Mesendoderm (in vitro differentiated cells): ENCODE results near the gene MAP1LC3C. TPM values are rescaled to one million over a fixed set of nuclear protein-coding genes. Genes with fewer than 3 reads are reported as not detected.
A peak's percentile ranks its signal among the peaks of the same experiment; 100 is the strongest.

Experiments
- DNase-seq: peaks from one replicate; pipeline ENCODE4 v3.0.0; 2013
- H2AK5ac ChIP-seq: 2 replicates; pipeline ENCODE4 v1.6.1; 2013; ENCODE audit warnings: low read length, inconsistent platforms
- H2BK120ac ChIP-seq: 2 replicates; pipeline ENCODE4 v1.6.1; 2013; ENCODE audit warnings: low read depth, mild to moderate bottlenecking, low read length, moderate library complexity, mixed read lengths
- H2BK15ac ChIP-seq: replicated peaks from 2 replicates; pipeline ENCODE4 v1.6.1; 2013; ENCODE audit warnings: low read depth, mild to moderate bottlenecking, moderate library complexity
- H2BK5ac ChIP-seq: 2 replicates; pipeline ENCODE4 v1.6.1; 2013; ENCODE audit warnings: low read length, inconsistent platforms
- H3K18ac ChIP-seq: 2 replicates; pipeline ENCODE4 v1.6.1; 2013; ENCODE audit warnings: mild to moderate bottlenecking, low read length, mixed read lengths
- H3K23ac ChIP-seq: one replicate; pipeline ENCODE4 v1.6.1; 2013; ENCODE audit warnings: low read length
- H3K27ac ChIP-seq: 2 replicates; pipeline ENCODE4 v1.5.1; 2013; ENCODE audit warnings: low read depth, mild to moderate bottlenecking, inconsistent platforms, low read length, moderate library complexity
- H3K27me3 ChIP-seq: 2 replicates; pipeline ENCODE4 v1.6.1; 2013; ENCODE audit warnings: low read length, control low read depth, mild to moderate bottlenecking, inconsistent platforms; ENCODE audit not compliant: insufficient read depth, poor library complexity
- H3K36me3 ChIP-seq: 2 replicates; pipeline ENCODE4 v1.6.1; 2013; ENCODE audit warnings: low read length, inconsistent platforms; ENCODE audit not compliant: control insufficient read depth, insufficient read depth
- H3K4ac ChIP-seq: one replicate; pipeline ENCODE4 v1.6.1; 2013; ENCODE audit warnings: low read depth, mild to moderate bottlenecking, low read length, moderate library complexity
- H3K4me1 ChIP-seq: 2 replicates; pipeline ENCODE4 v1.6.1; 2013; ENCODE audit warnings: low read depth, low read length, inconsistent platforms; ENCODE audit not compliant: control insufficient read depth
- H3K4me2 ChIP-seq: 2 replicates; pipeline ENCODE4 v1.6.1; 2013; ENCODE audit warnings: low read length
- H3K4me3 ChIP-seq: 2 replicates; pipeline ENCODE4 v1.5.1; 2013; ENCODE audit warnings: mild to moderate bottlenecking, low read length
- H3K56ac ChIP-seq: one replicate; pipeline ENCODE4 v1.6.1; 2013; ENCODE audit warnings: low read length
- H3K79me1 ChIP-seq: 2 replicates; pipeline ENCODE4 v1.6.1; 2013; ENCODE audit warnings: low read length, inconsistent platforms
- H3K79me2 ChIP-seq: 2 replicates; pipeline ENCODE4 v1.6.1; 2013; ENCODE audit warnings: mild to moderate bottlenecking, low read length; ENCODE audit not compliant: control insufficient read depth, insufficient read depth
- H3K9ac ChIP-seq: 2 replicates; pipeline ENCODE4 v1.6.1; 2013; ENCODE audit warnings: low read length, inconsistent platforms
- H4K5ac ChIP-seq: one replicate; pipeline ENCODE4 v1.6.1; 2013; ENCODE audit warnings: low read length
- H4K8ac ChIP-seq: one replicate; pipeline ENCODE4 v1.6.1; 2013; ENCODE audit warnings: low read depth, mild to moderate bottlenecking, control low read depth, low read length, moderate library complexity
- WGBS: extraction: QIAGEN DNeasy Blood & Tissue Kit; methylation state at CpG from one replicate; pipeline ENCODE4 v1.1.7; 2013; ENCODE audit warnings: low lambda C conversion rate, missing lambda C conversion rate; ENCODE audit not compliant: insufficient coverage; ENCODE audit errors: extremely low coverage; 5-methylcytosine and 5-hydroxymethylcytosine counted together
- polyA plus RNA-seq, 2 experiments: library from polyadenylated mRNA; stranded (reverse); fragments of 200-250 nt; gene quantifications; one replicate each; pipeline ENCODE4 v1.2.3, GENCODE V29; 2013

MAP1LC3C gene
- polyA plus RNA-seq (2013, experiment 1 of 2): 0.69 TPM
- 0.76 TPM for polyA plus RNA-seq (2013, experiment 2 of 2)

DNA sequence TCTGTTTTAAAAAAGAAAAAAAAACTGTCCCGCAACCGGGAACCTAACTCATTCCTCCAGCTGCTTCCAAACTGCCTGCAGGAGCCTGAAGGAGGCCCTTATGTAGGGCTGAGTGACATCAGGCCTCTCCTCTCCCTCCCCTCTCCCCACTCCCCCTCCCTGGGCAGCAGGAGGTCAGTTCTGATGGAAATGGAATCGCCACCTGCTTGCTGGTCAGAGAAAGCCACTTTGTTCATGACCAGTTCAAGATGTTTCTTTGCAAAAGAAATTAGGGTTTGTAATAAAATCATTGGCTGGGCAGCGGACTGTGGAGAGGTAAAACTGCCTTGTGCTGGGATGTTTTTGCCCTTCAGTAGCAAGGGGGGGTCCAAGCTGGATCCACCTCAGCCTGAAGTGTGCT is at the start of gene MAP1LC3C:
MAP1LC3C (minus strand) TSS at position 73 of the 400 bp plus-strand sequence. CDS start 90 bp downstream, outside the sequence.
- WGBS: no CpG with 5 or more reads among the region's 4 CpGs
- peak within 1 kb of the TSS; percentile 30 for H3K4me3 ChIP-seq

GRCh38 chr1:242043165-242043564 is 44.3 kb upstream of the MAP1LC3C start:
- Histone ChIP-seq H3K4me2 (no peak overlapping the region), H4K8ac (no peak overlapping the region), H3K18ac (no peak overlapping the region), H3K56ac (no peak overlapping the region), H3K79me1 (no peaks in the 10 kb centered on the region), H4K5ac (no peak overlapping the region), H3K27ac (no peak overlapping the region), H3K4me3 (no peak overlapping the region), H3K27me3 (no peaks in the 10 kb centered on the region), H3K36me3 (no peaks in the 10 kb centered on the region), H3K4ac (no peak overlapping the region), H3K79me2 (no peaks in the 10 kb centered on the region), H2BK15ac (no peak overlapping the region), H2BK120ac (no peak overlapping the region), H3K9ac (no peak overlapping the region), H2AK5ac (no peak overlapping the region), H3K23ac (no peak overlapping the region), H3K4me1 (no peaks in the 10 kb centered on the region), H2BK5ac (no peak overlapping the region)
- no CpG with 5 or more reads among the region's 3 CpGs for WGBS
- DNase-seq: no peak

More for the DNA sequence above, at the start of gene MAP1LC3C:
- H2BK15ac ChIP-seq: no peak within 1 kb of the TSS
- H3K79me2 ChIP-seq: no peaks in the 10 kb centered on the region
- H3K56ac ChIP-seq: peak within 1 kb of the TSS; percentile 67
- peak within 1 kb of the TSS; percentile 30 for H3K27ac ChIP-seq
- no peak within 1 kb of the TSS for H2BK120ac ChIP-seq
- no peaks in the 10 kb centered on the region for H3K79me1 ChIP-seq
- H3K27me3 ChIP-seq: no peaks in the 10 kb centered on the region
- H3K4me1 ChIP-seq: no peaks in the 10 kb centered on the region
- peak within 1 kb of the TSS; percentile 54 for H3K9ac ChIP-seq
- H2AK5ac ChIP-seq: no peak within 1 kb of the TSS
- no peak within 1 kb of the TSS for H4K5ac ChIP-seq
- H3K18ac ChIP-seq: no peak within 1 kb of the TSS
- H3K4me2 ChIP-seq: peak within 1 kb of the TSS; percentile 80
- peak; percentile 47 for DNase-seq
- no peak within 1 kb of the TSS for H3K4ac ChIP-seq
- no peak within 1 kb of the TSS for H3K23ac ChIP-seq
- H2BK5ac ChIP-seq: no peak within 1 kb of the TSS
- H3K36me3 ChIP-seq: no peaks in the 10 kb centered on the region
- H4K8ac ChIP-seq: no peak within 1 kb of the TSS

- Histone ChIP-seq H4K5ac (no peak overlapping the region), H3K4me1 (no peaks in the 10 kb centered on the region), H3K9ac (no peak overlapping the region), H3K36me3 (no peaks in the 10 kb centered on the region), H3K23ac (no peak overlapping the region), H2BK120ac (no peak overlapping the region), H2AK5ac (no peak overlapping the region), H3K4me3 (no peak overlapping the region), H3K27me3 (no peaks in the 10 kb centered on the region), H2BK15ac (no peak overlapping the region), H2BK5ac (no peak overlapping the region), H3K79me2 (no peaks in the 10 kb centered on the region), H4K8ac (no peak overlapping the region), H3K4ac (no peak overlapping the region), H3K27ac (no peak overlapping the region), H3K18ac (no peak overlapping the region), H3K56ac (no peak overlapping the region), H3K79me1 (no peaks in the 10 kb centered on the region), H3K4me2 (no peak overlapping the region)
- whole genome bisulfite sequencing: no CpG with 5 or more reads among the region's 5 CpGs
- DNase-seq: no peak
Measured at GRCh38 chr1:242034392-242034791, 35.5 kb upstream of the MAP1LC3C start.

- Histone ChIP-seq H3K36me3 (no peaks in the 10 kb centered on the region), H4K5ac (no peak overlapping the region), H3K79me1 (no peaks in the 10 kb centered on the region), H2BK5ac (no peak overlapping the region), H3K4me3 (no peak overlapping the region), H3K27ac (no peak overlapping the region), H3K4ac (no peak overlapping the region), H2BK15ac (no peak overlapping the region), H2AK5ac (no peak overlapping the region), H2BK120ac (no peak overlapping the region), H3K4me1 (no peaks in the 10 kb centered on the region), H3K23ac (no peak overlapping the region), H3K4me2 (no peak overlapping the region), H4K8ac (no peak overlapping the region), H3K9ac (no peak overlapping the region), H3K79me2 (no peaks in the 10 kb centered on the region), H3K56ac (no peak overlapping the region), H3K27me3 (no peaks in the 10 kb centered on the region), H3K18ac (no peak overlapping the region)
- WGBS: no CpG with 5 or more reads among the region's 4 CpGs
- no peak for DNase-seq
Measured at GRCh38 chr1:242033447-242033846, 34.5 kb upstream of the MAP1LC3C start.

DNA sequence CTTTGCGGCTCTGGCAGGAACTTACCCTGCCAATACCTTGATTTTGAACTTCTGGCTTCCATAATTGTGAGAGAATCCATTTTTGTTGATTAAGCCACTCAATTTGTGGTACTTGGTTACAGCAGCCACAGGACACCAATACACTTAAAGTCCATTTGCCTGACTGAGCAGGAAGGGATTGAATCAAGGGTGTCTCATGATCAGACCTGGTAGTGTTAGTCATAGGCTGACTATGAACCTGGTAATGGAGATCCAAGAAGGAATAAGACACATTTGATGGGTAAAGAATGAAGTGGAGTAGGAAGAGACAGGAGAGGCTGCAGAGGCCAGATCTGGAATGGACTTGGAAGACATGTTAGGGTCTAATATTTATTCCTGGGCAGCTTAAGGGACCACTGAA is 31.2 kb upstream of the MAP1LC3C start:
- Histone ChIP-seq H3K4me2 (no peak overlapping the region), H3K27ac (no peak overlapping the region), H3K4ac (no peak overlapping the region), H4K5ac (no peak overlapping the region), H3K4me3 (no peak overlapping the region), H2BK15ac (no peak overlapping the region), H3K79me2 (no peaks in the 10 kb centered on the region), H3K4me1 (no peaks in the 10 kb centered on the region), H3K36me3 (no peaks in the 10 kb centered on the region), H3K18ac (no peak overlapping the region), H2BK5ac (no peak overlapping the region), H3K9ac (no peak overlapping the region), H3K27me3 (no peaks in the 10 kb centered on the region), H3K23ac (no peak overlapping the region), H2BK120ac (no peak overlapping the region), H2AK5ac (no peak overlapping the region), H3K79me1 (no peaks in the 10 kb centered on the region), H3K56ac (no peak overlapping the region), H4K8ac (no peak overlapping the region)
- WGBS: no CpG with 5 or more reads among the region's 1 CpG
- no peak for DNase-seq

GRCh38 chr1:242025681-242026080 is 26.8 kb upstream of the MAP1LC3C start:
- no peak overlapping the region for H2AK5ac ChIP-seq
- no peaks in the 10 kb centered on the region for H3K36me3 ChIP-seq
- no peak overlapping the region for H2BK15ac ChIP-seq
- no CpG with 5 or more reads among the region's 13 CpGs for WGBS
- no peak overlapping the region for H3K56ac ChIP-seq
- H3K27ac ChIP-seq: no peak overlapping the region
- H3K18ac ChIP-seq: no peak overlapping the region
- no peak overlapping the region for H2BK120ac ChIP-seq
- H3K4me2 ChIP-seq: no peak overlapping the region
- H2BK5ac ChIP-seq: no peak overlapping the region
- no peaks in the 10 kb centered on the region for H3K79me1 ChIP-seq
- H3K23ac ChIP-seq: no peak overlapping the region
- no peaks in the 10 kb centered on the region for H3K4me1 ChIP-seq
- no peak overlapping the region for H3K9ac ChIP-seq
- H3K79me2 ChIP-seq: no peaks in the 10 kb centered on the region
- no peak overlapping the region for H3K4me3 ChIP-seq
- no peak overlapping the region for H4K5ac ChIP-seq
- no peak overlapping the region for H4K8ac ChIP-seq
- H3K27me3 ChIP-seq: no peaks in the 10 kb centered on the region
- H3K4ac ChIP-seq: no peak overlapping the region
- no peak for DNase-seq
